ENCODE results near the gene MYO1A.

Gene MYO1A

DNA sequence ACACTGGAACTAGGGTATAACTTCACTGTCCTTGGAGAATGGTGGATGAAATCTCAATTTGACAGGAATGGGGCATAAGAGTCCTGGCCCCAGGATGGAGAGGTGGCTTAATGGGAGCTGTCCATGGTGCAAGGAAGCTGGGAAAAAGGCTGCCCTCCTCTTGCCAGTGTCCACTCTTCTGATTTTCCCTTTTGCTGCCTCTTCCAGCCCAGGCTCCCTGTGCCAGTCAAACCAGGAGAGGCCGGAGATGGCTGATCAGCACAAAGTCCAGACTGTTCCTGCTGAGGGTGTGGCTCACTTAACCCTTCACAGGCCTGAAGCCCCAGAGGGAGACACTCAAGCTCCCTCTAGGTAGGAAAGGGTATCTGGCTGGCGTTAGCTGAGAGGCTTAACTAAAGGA, at the start of gene MYO1A:
MYO1A (minus strand) TSS at position 240 of the 400 bp plus-strand sequence. CDS start 1,806 bp downstream, outside the sequence.
- no peak for DNase-seq

DNA sequence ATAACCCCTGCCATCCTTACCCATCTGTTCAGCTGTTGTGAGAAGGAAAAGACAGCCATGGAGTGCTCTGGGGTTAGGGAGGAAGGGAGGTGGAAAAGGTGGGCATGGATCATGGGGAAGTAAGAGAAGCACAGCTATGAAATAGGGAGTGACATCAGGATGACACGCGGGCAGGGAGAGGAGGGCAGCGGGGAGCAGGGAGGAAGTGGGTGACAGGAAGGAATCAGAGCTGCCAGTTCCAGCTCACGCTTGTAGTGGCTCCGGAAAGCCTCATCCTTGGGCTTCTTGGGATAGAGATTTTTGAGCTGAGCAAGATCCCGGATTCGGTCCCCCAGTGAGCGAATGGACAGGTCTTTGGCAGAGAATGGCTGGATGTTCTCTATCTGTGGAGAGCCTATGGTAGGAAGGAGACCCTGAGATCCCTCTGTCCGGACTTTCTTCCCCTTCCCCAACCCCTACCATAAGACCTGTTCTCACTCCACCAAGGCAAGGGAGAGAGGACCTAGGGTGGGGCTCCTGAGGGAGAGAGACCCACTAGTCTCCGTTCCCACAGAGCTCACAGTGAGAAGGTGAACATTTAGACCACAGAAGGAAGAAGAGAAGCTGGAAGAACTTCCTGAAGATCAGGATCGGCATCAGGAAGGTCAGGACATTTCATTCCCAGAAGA, 49.3 kb upstream of the MYO1A start:
- DNase-seq, result no peak

GRCh38 chr12:57098546-57098945, 48.6 kb upstream of the MYO1A start:
- DNase-seq, result no peak

DNA sequence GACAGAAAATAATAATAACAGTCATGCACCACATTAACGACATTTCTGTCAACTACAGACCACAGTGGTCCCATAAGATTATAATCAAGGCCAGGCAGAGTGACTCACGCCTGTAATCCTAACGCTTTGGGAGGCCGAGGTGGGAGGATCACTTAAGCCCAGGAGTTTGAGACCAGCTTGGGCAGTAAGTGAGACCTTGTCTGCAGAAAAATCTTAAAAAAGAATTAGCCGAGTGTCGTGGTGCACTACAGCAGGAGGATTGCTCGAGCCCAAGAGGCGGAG, 47.6 kb upstream of the MYO1A start:
- no peak for DNase-seq

DNA sequence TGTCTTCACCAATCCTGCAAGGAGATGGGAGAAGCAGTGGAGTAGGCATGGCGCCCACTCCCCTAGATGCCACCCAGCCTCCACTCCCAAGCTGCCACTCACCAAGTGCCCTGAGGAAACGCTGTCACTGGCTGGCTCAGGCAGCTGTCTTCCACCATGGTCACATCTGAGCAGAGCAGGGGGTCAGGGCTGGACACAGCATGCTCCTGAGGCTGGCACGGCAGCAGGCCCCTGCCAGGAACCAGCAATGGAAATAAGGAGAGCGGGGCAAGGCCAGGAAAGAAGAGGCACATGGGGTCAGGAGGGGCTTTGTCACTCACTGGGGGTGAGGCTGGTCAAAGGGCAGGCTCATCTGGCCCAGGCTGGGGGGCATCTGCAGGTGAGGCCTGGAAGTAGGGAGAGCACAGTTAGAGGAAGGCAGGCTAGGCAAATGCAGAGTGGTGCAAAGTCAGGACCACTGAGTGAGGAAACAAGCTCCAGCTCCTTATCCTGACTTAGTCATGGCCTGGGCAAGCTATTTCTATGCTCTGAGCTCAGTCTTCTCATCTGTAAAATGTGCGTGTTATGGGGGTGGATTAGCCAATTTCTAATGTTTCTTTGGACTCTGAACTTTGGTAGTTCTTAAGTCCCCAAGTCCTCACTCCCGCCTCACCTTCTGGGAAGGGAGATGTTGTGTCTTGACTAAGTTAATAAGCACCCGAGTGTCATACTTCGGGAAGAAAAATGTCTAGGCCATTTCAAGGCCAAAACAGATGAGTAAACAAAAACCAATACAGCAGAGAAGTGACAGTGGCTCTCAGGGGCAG, 47.0 kb upstream of the MYO1A start:
- DNase-seq, result no peak

GRCh38 chr12:57096099-57096572, 46.2 kb upstream of the MYO1A start:
- DNase-seq, result no peak

DNA sequence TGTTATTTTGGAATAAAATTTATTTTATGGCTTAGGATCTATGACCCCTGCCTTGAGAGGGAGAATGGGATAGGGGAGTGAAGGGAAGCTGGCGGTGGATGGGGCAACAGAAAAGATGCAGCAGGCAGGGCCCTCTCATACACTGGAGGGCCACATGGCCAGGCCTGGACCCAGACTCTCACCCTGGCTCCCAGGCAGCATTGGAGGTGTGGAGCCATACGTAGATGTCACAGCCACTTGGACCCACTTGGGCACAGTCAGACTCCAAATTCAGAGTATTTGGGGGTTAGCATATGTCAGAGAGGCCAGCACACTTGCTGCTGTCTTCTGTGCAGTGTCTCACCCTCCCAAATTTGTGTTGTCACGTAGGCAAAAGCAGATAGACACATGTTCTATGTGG, 45.5 kb upstream of the MYO1A start:
- no peak for DNase-seq

GRCh38 chr12:57094208-57095160, 44.6 kb upstream of the MYO1A start:
- DNase-seq, result no peak

DNA sequence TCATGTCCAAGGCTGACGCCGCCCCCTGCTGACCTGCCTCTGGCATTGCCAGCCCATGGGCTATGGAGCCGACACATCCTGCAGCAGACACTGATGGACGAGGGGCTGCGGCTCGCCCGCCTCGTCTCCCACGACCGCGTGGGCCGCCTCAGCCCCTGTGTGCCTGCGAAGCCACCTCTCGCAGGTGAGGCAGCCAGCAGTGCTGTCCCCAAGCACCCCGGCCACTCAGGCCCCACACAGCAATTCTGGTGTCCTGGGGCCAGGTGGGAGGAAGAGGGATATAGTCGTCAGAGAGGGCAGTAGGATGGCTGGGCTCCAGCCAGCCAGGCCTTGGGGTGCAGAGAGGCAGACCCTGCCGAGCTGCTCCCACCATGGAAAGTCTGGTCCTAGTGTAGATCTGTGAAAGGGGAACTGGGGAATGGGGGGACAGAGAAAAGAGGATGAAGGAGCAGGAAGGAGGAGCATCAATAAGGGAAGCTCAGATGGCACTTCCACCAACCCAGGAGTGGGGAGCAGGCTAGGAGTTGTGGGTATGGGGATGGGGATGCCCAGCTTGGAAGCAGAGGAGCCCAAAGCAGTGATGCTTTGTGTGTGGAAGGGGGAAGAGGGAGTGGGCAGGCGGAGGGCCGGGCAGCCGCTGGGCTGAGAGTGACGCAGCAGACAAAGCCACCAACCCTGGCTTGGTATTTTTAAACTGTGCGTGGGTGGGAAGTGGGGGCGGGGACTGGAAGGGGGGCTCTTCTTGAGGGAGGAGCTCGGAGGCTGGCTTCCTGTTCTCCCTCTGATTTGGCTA, 43.7 kb upstream of the MYO1A start:
- peak; percentile 73 for DNase-seq

GRCh38 chr12:57092876-57093414, 43.0 kb upstream of the MYO1A start:
- no peak for DNase-seq

GRCh38 chr12:57092529-57092862, 42.6 kb upstream of the MYO1A start:
- no peak for DNase-seq

- no peak for DNase-seq
Measured at GRCh38 chr12:57091638-57092528, 42.0 kb upstream of the MYO1A start.

GRCh38 chr12:57090924-57091637, 41.2 kb upstream of the MYO1A start:
- DNase-seq, result no peak

DNA sequence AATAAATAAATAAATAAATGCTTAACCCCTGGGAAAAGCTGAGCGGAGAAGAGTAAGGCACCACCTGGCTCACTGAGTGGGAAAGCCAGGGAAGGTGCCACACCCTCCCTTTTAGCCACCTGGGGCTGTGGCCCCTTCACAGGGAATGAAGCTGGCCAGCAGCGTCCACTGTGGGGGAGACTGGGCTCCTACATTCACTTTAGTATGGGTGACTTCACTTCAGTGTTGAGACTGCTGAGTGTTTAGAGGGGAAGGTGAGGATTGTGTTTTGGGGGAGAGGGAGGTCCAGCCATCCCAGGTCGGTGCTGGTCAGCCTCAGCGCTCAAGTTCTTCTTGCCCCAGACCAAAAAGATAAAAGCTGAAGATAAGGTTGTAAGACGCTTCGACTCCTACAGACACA, 40.6 kb upstream of the MYO1A start:
- no peak for DNase-seq

DNA sequence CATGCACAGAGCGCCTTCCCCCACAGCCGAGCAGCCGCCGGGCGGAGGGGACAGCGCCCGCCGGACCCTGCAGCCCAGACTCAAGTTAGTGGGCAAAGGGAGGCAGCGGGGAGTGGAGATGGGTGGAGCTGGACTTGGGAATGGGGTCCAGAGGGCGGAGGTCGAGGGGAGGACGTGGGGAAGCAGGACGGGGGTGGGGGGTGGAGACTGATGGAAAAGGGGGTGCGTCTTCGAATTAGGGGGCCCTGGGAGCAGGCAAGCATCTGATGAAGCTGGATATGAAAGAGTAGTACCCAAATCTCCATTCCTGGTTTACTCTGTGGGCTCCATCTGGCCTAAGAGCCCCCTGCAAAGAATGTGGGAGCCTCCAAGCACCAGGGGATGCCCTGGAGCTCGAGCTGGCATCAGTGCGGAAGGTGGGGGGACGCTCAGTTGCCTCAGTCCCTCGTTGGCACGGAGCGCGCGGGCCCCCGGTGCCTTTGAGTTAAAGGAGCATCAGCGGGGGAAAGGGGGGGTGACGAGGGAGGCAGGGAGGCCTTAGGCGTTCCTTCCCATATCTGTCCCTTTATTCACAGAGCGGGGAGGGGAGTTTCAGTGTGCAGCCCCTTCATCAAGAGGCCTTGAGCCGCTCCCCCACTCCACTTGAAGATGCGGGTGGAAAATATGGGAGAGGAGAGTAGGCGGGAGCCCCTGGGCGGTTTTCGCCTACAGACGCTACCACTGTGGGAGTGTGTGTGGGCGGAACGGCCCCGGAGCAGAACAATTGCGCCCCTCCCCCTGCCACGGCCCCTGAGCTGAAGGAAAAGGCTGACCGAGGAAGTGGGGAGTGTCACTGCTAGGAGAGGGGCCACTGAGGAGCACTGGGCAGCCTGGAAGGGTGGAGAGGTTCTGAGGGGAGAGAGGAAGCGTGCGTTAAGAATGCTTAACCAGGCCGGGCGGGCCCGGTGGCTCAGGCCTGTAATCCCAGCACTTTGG, 39.6 kb upstream of the MYO1A start:
- DNase-seq, result peak; percentile 70

- DNase-seq, result peak; percentile 97
Measured at GRCh38 chr12:57088354-57089270, 38.7 kb upstream of the MYO1A start, which contains the start of gene NAB2. Gene NAB2 (plus strand): TSS chr12:57089114. CDS start chr12:57089272, 158 bp downstream.

DNA sequence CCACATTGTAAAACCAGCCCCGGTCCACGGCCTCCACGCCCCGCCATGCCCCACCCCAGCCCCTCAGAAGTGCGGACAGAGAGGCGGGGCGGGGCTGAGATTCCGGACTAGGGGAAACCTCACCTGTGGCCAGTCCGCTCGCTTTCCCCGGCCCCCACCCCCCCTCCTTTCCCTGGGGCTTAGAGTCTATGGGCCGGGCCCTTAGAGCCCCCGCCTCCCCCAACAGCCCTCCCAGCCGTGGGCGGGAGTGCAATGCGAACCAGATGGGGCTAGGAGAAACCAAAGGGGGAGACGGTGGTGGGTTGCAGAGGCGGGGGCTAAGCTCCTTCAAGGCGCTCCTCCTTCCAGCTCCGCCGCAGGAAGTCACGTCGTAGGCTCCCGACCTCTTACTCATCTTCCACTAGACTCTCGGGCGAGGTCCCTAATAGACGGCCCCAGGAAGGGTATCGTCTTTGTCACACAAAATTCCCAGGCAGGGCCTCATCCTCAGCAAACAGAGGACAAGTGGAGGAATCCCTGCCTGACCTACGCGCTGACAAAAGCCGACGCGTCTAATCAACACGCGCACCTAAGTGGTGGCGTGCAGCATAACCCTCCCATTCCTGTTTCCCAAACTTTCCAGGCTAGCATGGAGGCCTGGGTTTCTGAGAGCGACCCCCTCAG, 37.9 kb upstream of the MYO1A start:
- peak; percentile 87 for DNase-seq

Data from activated CD4-positive, alpha-beta T cell treated with anti-CD3 and anti-CD28 coated beads, Interleukin-2, Interleukin-6, amounts not matched to agents 100 ng/mL and 50 ng/mL, durations not matched to agents 16 hours and 8 hours (primary cell).